Choroid plexus epithelial cell (primary cell): ENCODE results near the gene JAKMIP2.
"Not testable (repeated sequence)": the region's sequence is repeated elsewhere in the genome, so short reads cannot be mapped to it uniquely, and the experiment has no call there.

Experiments
- DNase-seq: peaks from one replicate; pipeline ENCODE4 v3.0.0-alpha.2; 2010; ENCODE audit warnings: low read depth
- H3K4me3 ChIP-seq: 2 replicates; pipeline ENCODE4 v1.5.1; 2011; ENCODE audit warnings: low read depth, mild to moderate bottlenecking, control low read depth, low read length, moderate library complexity
- TF ChIP-seq, protein P1 (sequence below): conservative IDR thresholded peaks from 2 replicates; pipeline ENCODE4 v1.5.1; 2011; ENCODE audit warnings: low read depth, mild to moderate bottlenecking, control low read depth, inconsistent platforms, low read length, moderate library complexity

JAKMIP2 gene

DNA sequence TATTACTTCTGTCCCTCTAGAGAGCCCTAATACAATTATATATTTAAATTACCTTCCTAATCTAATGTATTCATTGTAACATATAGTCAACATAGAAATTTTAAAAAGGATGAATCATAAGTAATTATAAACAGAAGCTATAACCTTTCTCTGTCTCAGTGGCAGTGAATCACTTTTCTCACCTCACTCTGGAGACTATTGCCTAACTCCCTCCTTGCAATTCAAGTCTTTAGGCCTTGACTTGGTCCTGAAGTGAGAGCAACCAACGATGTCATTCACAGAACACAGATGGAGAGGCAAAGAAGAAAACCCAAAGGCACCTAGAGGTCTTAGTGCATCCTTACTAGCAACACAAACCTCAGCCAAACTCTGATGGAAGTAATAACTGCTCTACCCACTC is 139.4 kb downstream of the JAKMIP2 start:
- DNase-seq, result peak; percentile 51
- no peak overlapping the region for H3K4me3 ChIP-seq
- TF ChIP-seq, protein P1, sequence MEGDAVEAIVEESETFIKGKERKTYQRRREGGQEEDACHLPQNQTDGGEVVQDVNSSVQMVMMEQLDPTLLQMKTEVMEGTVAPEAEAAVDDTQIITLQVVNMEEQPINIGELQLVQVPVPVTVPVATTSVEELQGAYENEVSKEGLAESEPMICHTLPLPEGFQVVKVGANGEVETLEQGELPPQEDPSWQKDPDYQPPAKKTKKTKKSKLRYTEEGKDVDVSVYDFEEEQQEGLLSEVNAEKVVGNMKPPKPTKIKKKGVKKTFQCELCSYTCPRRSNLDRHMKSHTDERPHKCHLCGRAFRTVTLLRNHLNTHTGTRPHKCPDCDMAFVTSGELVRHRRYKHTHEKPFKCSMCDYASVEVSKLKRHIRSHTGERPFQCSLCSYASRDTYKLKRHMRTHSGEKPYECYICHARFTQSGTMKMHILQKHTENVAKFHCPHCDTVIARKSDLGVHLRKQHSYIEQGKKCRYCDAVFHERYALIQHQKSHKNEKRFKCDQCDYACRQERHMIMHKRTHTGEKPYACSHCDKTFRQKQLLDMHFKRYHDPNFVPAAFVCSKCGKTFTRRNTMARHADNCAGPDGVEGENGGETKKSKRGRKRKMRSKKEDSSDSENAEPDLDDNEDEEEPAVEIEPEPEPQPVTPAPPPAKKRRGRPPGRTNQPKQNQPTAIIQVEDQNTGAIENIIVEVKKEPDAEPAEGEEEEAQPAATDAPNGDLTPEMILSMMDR, result no peak

GRCh38 chr5:147642666-147643065 is 139.9 kb downstream of the JAKMIP2 start:
- DNase-seq, result no peak
- TF ChIP-seq, protein P1, result no peak
- no peak overlapping the region for H3K4me3 ChIP-seq

DNA sequence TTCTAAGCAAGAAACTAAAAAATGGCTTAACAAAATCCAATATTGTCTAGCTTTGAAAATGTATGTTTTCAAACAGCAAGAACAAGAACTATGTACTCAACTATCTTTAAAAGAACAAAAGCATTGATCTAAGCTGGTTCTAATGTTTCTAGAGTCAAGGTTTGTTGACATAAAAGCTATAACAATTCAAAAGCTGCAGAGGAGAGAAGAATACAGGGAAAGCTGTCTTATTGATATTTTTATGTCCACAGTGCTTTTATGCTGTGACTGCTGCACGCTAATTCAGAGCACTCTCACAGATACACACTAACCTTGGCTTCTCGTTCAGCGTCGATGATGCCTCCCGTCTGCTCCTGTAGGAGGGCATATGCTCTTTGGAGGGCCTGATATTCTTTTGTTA is 143.2 kb downstream of the JAKMIP2 start:
- TF ChIP-seq, protein P1, result no peak
- no peak overlapping the region for H3K4me3 ChIP-seq
- no peak for DNase-seq

GRCh38 chr5:147636729-147636984 is 145.9 kb downstream of the JAKMIP2 start:
- TF ChIP-seq, protein P1, result no peak
- no peak for DNase-seq
- H3K4me3 ChIP-seq, result no peak overlapping the region

- H3K4me3 ChIP-seq, result no peak overlapping the region
- TF ChIP-seq, protein P1, result no peak
- DNase-seq, result no peak
Measured at GRCh38 chr5:147635882-147636728, 146.4 kb downstream of the JAKMIP2 start.

DNA sequence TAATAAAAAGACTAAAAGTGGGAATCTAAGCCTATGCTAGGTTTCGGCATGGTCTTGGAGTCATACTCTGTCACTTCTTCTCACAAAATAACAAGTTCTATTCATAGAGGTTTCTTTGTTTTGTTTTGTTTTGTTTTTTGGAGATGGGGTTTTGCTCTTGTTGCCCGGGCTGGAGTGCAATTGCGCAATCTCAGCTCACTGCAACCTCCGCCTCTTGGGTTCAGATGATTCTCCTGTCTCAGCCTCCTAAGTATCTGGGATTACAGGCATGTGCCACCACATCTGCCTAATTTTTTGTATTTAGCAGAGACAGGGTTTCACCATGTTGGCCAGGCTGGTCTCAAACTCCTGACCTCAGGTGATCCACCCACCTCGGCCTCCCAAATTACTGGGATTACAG is 147.1 kb downstream of the JAKMIP2 start:
- not testable (repeated sequence) for H3K4me3 ChIP-seq, DNase-seq

- TF ChIP-seq, protein P1, result no peak
- no peak for DNase-seq
- no peak overlapping the region for H3K4me3 ChIP-seq
Measured at GRCh38 chr5:147633173-147633572, 149.4 kb downstream of the JAKMIP2 start.
